Measurements from ENCODE around the gene DELE1. TPM values are rescaled to one million over a fixed set of nuclear protein-coding genes. Genes with fewer than 3 reads are reported as not detected.

The DELE1 gene
- total RNA-seq, 1 experiment from 2014 or later: 81.5 TPM

GRCh38 chr5:141923448-141924313 lies at the start of gene DELE1 (continued):
- TF ChIP-seq ZNF532 (CRISPR knock-in tag; IDR thresholded peaks at IDR 0.05; ENCODE audit: borderline replicate concordance) (no peak), AFF4 (CRISPR knock-in tag; IDR thresholded peaks at IDR 0.05; ENCODE audit: borderline replicate concordance) (no peak; the same call in 1 of the 2 replicates), ZSCAN18 (CRISPR knock-in tag; IDR thresholded peaks at IDR 0.05) (no peak), PREB (CRISPR knock-in tag; IDR thresholded peaks at IDR 0.05; ENCODE audit: borderline replicate concordance) (no peak), NFATC4 (CRISPR knock-in tag; IDR thresholded peaks at IDR 0.05) (no peak), CTCF (IDR thresholded peaks at IDR 0.05) (no peak), MXD4 (CRISPR knock-in tag; IDR thresholded peaks at IDR 0.05; ENCODE audit: borderline replicate concordance) (no peak), USF1 (CRISPR knock-in tag; IDR thresholded peaks at IDR 0.05) (peak; percentile 5; the same call in 1 of the 2 replicates), E2F5 (CRISPR knock-in tag; IDR thresholded peaks at IDR 0.05) (peak; percentile 77), NR3C1 (CRISPR knock-in tag; conservative IDR thresholded peaks at IDR 0.05; ENCODE audit: low read depth) (no peak), ZNF396 (CRISPR knock-in tag; IDR thresholded peaks at IDR 0.05; ENCODE audit: borderline replicate concordance) (no peak), CBFB (CRISPR knock-in tag; IDR thresholded peaks at IDR 0.05; ENCODE audit: low read depth) (no peak), FOXK1 (CRISPR knock-in tag; IDR thresholded peaks at IDR 0.05) (peak; percentile 67), NR2C2 (CRISPR knock-in tag; IDR thresholded peaks at IDR 0.05) (no peak), GTF2I (CRISPR knock-in tag; conservative IDR thresholded peaks at IDR 0.05) (no peak), ZBTB43 (CRISPR knock-in tag; IDR thresholded peaks at IDR 0.05) (no peak), TEAD4 (CRISPR knock-in tag; IDR thresholded peaks at IDR 0.05) (0 out of 2 replicates have a peak, but pooled peaks have one; percentile 36), ZNF425 (CRISPR knock-in tag; conservative IDR thresholded peaks at IDR 0.05) (no peak), NR1H2 (CRISPR knock-in tag; IDR thresholded peaks at IDR 0.05) (no peak)
